Measurements from ENCODE around the gene TFPI.
A peak's percentile ranks its signal among the peaks of the same experiment; 100 is the strongest.

TFPI gene

DNA sequence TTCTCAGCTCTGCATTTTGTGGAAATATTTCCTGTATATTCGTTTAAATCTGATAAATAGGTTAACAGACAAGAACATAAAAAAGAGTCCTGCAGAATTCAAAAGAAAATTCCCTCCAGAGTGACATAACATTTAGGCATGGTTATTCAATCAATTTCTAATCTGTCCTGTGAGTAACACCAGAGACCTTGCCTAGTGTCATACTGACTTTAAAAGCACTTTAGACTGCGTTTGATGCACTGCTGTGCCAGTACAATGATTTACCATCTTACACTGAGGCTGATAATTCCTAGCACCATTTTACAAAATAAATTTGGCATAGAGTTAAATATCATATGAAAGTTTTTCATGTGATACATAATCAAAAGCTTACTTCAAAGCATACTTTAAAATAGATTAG lies 70.7 kb downstream of the TFPI start:
- DNase-seq (ENCODE audit: low read depth), result no peak
- no peak overlapping the region for H3K4me3 ChIP-seq (ENCODE audit: low read depth, low read length)

DNA sequence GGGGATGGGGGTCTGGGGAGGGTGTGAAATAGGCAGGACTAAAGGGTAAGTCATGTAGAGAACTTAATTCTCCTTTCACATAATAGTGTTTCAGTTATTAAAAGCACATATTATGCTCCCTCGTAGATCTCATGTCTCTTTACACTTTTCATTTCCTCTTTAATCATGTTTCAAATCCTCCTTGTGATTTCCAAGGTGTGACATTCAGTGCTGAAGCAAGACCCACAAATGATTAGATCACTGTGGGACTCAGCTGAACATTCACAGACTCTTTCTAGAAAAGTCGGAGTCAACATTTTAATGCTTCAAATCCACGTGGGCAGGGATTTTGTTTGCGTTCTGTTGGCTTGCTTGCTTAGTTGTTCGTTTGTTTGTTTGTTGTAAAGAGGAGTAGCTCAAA lies 71.4 kb downstream of the TFPI start:
- DNase-seq (ENCODE audit: low read depth), result no peak
- no peak overlapping the region for H3K4me3 ChIP-seq (ENCODE audit: low read depth, low read length)

DNA sequence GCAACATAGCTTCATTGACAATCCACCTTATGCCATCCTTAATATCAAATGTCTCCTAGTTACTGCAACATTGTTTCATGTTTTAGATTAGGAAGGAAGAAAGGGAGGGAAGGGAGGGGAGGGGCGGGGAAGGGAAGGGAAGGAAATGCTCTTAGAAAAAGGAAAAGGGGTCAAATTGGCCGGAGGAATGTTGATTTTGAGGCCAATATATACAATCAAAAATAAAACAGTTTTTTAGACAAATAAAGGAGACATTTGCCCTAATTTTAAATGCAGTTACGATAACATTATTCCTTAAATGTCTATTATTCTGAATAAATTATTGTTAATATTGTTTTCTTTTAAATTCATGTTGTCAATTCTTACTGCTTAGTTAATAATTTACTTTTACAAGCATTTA lies 72.7 kb downstream of the TFPI start:
- H3K4me3 ChIP-seq (ENCODE audit: low read depth, low read length), result no peak overlapping the region
- no peak for DNase-seq (ENCODE audit: low read depth)

DNA sequence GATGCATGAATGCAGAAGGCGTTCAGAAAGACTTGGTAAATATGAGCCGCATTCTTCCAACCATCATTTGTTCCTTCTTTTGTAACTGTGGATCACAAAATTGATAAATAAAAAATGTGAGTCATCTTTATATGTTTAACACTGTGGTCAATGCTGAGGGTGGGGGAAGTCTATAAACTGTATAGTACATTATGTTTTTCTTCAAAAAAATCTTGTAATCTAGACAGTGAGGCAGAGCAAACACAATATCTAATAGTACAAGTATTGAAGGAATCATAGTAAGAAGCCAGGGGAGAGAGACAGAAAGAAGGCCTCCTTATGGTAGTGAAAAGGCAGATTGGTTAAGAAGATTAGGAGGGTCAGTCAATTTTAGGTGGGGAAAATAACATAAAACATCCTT lies 75.5 kb downstream of the TFPI start:
- H3K4me3 ChIP-seq (ENCODE audit: low read depth, low read length), result no peak overlapping the region
- DNase-seq (ENCODE audit: low read depth), result no peak

DNA sequence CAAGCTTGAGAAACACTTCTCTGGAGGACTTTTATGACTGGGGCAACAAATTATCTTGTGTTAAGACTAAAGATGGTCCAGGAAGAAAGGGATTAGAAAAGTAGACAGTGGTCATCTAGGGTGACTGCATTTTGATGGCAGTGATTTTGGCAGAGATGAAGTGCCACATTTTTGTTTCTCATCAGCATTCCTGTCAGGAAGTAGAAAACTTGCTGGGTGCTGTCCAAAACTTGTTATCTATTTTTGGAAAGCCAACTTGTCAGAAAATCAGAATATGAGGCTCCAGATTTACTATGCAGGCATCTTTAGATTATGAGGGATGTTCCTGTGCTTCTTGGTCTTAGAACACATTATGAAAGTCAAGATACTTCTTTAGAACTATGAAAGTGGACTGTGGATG lies 77.2 kb downstream of the TFPI start:
- DNase-seq (ENCODE audit: low read depth), result no peak

DNA sequence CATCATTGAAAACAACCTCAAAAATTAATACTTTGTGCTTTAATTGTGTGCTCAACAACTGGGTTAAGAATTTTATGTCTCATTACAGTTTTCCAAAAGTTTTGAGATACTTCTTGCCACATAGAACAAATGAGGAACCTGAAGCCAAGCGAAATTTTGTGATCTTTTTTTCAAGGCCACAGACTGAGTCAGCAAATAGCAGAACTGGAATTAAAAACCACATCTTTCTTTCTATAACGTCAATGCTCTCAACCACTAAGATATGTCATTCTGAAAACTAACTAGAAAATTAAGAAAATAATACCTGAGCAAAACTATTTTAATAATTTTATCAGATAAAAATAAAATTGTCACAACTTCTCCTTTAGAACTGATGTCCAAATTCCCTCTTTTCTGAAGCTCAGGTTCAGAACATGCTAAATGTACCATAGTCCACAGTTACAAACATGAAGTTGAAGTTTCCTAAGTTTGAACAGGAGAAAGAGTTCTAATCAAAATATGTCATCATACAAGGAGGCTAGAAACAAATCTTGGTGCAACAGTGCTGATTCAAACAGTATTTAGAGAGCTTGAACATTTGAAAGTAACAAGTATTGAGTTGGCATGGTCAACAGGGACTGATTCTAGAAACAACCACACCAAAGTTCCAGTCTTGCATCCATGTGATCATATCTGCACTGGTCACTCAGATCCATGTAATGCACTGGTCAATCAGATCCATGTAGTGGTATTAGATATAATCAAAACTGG lies 78.6 kb downstream of the TFPI start:
- H3K4me3 ChIP-seq (ENCODE audit: low read depth, low read length), result no peak overlapping the region
- no peak for DNase-seq (ENCODE audit: low read depth)

More for the DNA sequence above, 77.2 kb downstream of the TFPI start:
- no peak overlapping the region for H3K4me3 ChIP-seq (ENCODE audit: low read depth, low read length)

DNA sequence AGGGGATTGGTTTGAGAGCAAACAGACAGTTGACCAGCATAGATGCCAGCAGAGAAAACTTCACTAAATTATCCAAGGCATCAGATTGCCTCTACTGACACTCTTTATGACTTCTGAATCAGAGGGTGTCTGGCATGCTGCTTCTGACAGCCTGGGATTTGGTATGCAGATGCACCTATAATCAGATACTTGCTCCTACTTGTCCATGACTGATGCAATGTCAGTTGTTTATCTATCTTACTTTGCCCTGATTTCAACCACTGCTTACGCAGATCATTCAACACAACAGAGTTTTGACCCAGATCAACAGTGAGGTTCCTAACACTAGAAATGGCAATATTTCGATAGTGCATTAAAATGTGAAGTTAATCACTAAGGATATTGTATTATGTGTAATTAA lies 83.5 kb downstream of the TFPI start:
- H3K4me3 ChIP-seq (ENCODE audit: low read depth, low read length), result no peak overlapping the region
- no peak for DNase-seq (ENCODE audit: low read depth)

DNA sequence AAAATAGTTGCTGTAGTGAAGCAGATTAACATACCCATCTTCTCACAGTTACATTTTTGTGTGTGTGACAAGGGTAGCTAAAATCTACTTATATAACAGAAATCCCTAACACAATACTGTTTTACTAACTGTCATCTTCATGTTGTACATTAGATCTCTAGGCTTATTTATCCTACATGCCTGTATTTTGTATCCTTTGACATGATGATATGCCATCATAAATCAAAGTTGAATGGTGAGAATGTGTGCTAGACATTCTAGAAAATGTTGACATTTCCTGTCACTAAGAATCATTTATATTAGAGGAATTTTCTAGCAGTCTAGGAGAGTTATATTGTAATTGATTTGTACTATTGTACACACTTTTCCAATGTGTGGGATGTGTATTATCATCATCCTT lies 84.7 kb downstream of the TFPI start:
- H3K4me3 ChIP-seq (ENCODE audit: low read depth, low read length), result no peak overlapping the region
- no peak for DNase-seq (ENCODE audit: low read depth)

DNA sequence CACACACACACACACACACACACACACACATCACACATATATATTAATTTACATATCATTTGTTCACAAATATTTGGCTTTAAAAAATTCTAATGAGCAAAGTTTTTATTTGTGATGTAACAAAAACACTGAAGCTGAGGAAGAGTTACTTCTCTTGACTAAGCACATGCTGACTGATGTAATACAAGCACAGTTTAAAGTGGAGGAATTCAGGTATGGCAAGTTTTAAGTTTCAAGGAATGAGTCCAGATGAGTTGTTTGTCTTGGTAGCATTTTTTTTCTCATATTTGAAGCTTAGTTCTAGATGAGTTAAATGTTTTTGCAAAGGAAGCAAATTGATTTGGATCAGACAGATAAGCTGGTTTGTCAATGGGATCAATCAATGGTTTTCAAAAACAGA lies 86.0 kb downstream of the TFPI start:
- H3K4me3 ChIP-seq (ENCODE audit: low read depth, low read length), result no peak overlapping the region
- no peak for DNase-seq (ENCODE audit: low read depth)

DNA sequence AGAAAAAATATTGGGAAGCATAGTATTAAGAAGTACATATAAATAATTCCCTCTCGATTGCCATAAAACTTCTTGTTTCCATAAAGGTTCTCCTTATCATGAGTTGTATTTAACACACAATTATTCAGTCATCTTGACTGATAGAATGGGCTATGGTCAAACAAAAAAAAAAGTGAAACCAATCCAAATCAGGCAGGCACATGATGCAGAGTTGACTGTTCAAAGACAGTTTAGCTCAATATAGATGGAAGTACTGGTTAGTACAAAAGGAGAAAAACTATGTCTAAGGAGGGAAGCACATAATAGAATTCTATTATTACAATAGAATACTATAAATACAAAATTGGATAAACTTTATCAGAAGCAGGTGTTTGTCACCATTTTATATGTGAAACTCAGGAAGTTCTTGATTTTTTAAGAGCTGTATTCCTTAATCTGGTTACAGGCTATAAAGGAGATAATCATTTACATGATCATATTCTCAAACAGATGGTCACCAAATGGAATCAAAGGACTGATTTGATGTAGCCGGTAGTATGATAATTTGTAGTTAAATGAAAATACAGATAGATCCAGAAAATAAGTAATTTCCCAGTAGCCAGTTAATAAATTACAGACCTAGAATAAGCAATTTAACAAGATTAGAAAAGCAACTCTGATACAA lies 88.0 kb downstream of the TFPI start:
- H3K4me3 ChIP-seq (ENCODE audit: low read depth, low read length), result no peak overlapping the region
- no peak for DNase-seq (ENCODE audit: low read depth)

DNA sequence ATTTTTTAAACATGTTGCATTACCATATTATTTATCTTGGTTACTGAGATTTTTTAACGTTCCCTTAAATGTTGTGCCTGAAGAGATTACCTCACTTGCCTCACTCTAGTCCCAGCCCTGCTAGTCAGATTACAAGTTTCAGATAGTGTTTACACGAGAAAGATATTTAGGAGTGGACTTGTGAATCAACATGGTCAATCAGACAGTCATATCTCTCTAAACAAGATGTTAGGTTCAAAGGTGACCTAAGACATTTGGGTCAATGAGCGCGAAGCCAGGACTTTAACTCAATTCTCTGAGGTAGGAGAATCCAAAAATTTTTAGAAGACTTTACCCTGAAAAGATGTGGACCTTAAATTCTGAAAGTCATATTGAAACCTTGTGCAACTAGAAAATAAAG lies 91.4 kb downstream of the TFPI start:
- no peak for DNase-seq (ENCODE audit: low read depth)
- H3K4me3 ChIP-seq (ENCODE audit: low read depth, low read length), result no peak overlapping the region

DNA sequence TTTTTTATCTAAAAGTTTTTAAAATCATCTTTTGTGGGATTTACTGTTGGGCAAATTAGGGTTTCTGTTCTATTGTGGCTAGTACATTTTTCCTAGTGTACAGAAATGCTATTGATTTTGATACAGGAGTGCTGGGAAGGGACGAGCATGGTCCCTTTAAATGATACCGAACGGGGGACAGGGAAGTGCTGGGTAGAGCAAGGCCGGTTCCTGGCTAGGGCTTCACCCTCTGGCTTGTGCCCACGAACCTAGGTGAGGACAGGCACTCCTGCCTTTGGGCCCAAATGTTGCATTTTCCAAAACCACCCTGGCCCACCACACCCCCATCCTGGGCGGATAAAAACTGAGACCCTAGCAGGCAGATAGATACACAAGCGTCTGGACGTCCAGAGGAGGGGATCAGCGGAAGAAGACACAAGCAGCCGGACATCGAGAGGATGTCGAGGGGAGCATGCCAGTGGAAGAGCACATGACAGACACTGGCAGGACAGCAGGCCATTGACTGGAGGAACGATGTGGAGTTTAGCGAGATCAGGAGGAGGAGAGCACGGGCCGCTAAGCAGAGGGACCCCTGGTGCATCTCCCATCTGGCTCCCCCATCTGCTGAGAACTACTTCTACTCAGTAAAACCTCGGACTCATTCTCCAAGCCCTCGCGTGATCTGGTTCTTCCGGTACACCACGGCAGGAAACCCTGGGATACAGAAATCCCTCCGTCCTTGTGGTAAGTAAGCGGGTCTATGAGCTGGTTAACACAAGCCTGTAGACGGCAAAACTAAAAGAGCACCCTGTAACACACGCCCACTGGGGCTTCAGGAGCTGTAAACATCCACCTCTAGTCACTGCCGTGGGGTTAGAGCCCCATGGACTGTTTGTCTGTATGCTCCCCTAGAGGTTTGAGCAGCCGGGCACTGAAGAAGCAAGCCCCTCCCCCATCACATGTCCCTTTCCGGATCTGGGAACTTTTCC lies 92.7 kb downstream of the TFPI start:
- H3K4me3 ChIP-seq (ENCODE audit: low read depth, low read length), result no peak overlapping the region
- DNase-seq (ENCODE audit: low read depth), result no peak

DNA sequence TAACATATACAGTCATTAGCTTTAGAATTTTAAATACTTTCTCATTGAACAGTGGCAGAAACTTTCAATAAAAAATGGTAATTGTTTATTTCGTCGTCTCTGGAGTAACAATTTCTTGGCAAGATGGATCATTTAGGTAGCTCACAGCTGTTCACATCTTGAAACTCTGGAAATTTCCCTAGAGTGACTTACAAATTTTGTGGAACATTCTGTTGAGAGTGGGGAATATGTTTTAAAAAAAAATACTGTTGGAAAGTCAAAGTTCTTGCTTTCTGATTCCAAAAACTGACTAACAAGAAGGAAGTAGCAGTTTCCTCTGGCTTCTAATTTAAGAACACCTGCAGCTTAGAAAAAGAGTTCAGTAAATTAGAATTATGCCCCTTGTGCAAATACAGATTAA lies 95.0 kb downstream of the TFPI start:
- DNase-seq (ENCODE audit: low read depth), result no peak

DNA sequence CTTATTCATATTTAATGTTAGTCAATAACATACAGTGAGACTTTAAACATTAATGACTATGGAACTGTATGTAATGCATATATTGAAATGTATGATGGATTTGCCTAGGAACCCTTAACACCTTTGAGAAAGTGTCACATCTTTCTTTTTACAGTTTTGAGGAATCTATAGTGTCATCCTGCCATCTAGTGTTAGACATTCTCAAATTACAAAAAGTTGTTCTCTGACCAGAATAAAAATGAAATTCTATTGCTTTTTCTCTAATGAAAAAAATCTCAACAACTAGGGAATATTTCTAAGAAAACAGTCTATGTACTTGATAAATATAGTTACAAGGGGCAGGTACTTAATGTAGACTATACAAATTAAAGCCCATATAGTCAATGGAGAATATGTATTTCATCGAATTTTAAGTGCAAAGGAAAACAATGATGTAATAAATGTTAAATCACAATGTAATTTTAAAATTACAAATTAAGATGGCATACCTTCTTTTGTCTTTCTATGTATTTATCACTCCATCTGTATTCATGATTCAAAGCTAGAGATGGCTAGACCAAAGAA lies 101.1 kb downstream of the TFPI start:
- DNase-seq (ENCODE audit: low read depth), result no peak
- no peak overlapping the region for H3K4me3 ChIP-seq (ENCODE audit: low read depth, low read length)

More for the DNA sequence above, 95.0 kb downstream of the TFPI start:
- H3K4me3 ChIP-seq (ENCODE audit: low read depth, low read length), result no peak overlapping the region

DNA sequence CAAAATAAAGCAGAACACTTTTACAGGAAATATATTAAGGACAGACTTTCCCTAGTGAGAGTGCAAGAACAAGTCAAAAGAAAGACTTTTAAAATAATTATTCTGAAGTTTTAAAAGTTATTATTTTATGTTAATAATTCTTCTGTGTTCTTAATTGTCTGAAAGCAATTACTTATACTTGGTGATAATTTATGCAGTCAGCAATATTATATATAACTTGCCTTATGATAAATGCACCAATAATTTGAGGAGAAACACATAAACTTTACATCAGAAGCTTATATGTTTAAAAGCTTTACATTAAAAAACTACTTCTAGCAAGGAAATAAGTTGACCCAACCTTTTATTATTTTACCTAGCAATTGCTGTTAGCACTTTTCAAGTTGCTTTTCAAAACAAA lies 102.7 kb downstream of the TFPI start:
- no peak overlapping the region for H3K4me3 ChIP-seq (ENCODE audit: low read depth, low read length)
- no peak for DNase-seq (ENCODE audit: low read depth)

DNA sequence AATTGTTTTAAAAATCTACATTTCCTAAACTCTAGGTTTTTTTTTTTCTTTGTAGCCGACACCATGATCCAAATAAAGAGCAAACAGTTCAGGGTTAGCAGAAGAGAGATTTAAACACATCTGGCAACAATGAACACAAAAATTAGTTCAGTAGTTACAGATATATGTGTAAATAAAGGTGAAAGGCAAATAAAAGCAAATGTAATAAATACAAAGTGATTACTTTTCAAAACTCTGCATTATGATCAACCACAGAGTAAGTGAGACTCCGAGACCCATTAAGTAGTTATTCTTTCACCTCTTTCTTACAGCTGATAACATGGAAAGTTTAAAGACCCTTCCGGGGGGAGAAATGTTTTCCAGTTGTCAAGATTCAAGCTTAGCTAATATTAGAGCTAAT lies 106.9 kb downstream of the TFPI start:
- DNase-seq (ENCODE audit: low read depth), result no peak
- H3K4me3 ChIP-seq (ENCODE audit: low read depth, low read length), result peak overlapping the region; percentile 46

DNA sequence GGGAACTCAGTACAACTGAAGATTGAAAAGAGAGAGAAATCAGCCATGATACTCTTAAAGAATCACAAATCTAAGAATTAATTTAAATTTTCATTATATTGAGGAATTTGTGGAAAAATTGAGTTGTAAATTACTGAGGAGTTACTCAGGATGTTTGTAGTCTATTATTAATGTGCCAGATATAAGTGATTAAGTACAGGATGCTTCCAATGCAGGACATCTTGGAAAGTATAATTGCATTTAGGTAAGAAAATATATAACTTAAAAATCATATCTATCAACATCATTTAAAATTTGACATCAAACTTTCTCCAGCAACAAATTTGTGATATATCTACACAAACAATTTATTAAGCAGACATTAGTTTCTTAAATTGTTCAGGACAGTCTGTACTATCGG lies 107.5 kb downstream of the TFPI start:
- DNase-seq (ENCODE audit: low read depth), result no peak
- peak overlapping the region; percentile 46 for H3K4me3 ChIP-seq (ENCODE audit: low read depth, low read length)

DNA sequence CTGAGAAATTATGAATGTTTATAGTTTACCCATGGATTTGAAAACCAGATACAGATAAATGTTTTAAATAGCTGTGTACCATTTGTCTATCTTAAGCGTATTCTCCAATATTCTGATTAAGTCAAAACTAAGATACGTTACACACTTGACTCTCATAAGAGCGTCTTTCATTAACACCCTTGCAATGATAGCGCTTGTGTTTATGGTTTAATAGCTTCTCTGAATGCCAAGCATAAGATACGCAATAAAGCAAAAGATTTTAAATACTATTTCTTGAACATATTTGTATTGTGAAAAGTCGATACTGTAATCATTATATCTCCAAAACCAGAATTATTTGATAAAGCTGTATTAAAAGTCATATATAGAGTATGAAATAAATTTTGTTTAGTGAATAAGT lies 109.2 kb downstream of the TFPI start:
- H3K4me3 ChIP-seq (ENCODE audit: low read depth, low read length), result no peak overlapping the region
- DNase-seq (ENCODE audit: low read depth), result no peak

DNA sequence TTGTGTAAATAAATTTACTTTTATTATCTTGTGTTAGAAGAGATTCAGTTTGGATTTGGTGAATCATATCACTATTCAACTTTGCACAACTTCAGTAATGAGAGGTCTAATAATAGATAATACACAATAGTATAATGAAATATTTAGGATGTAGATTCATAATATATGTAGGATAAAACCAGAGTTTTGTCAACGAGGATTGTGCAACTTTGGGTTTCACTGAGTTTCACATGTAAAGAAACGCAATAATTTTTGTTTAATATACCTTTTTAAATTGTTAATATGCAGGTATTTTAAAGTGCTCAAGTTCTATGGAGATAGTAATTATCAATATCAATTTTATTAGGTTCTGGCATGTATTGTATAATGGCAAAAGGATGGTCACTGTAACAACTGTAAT lies 111.5 kb downstream of the TFPI start:
- H3K4me3 ChIP-seq (ENCODE audit: low read depth, low read length), result no peak overlapping the region
- no peak for DNase-seq (ENCODE audit: low read depth)

DNA sequence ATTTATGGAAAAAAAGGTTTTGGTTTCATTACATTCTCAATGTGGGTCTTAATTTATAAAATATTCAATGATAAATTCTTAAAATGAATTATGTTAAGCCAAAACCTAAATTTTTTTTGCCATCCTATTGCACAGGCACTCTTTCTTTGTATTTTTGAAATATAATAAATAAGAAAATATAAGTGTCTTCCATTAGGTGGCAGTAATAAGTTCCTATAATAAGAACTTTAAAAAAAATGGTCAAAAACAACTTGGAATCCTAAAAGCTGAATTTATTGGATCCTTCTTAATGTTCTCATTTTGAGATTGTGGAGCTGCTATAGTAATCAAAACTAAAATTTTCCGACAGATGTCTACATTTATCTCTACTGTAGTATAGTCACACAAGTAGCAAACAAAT lies 111.9 kb downstream of the TFPI start:
- H3K4me3 ChIP-seq (ENCODE audit: low read depth, low read length), result no peak overlapping the region
- no peak for DNase-seq (ENCODE audit: low read depth)
